GM12875 (cell line): ENCODE results near the gene OR10S1.

Experiments used
- H3K4me3 ChIP-seq: one replicate; pipeline ENCODE4 v1.5.1; 2011; ENCODE audit warnings: low read depth, low read length, control low read depth
- CTCF ChIP-seq: IDR thresholded peaks from 2 replicates; pipeline ENCODE4 v1.5.1; 2011; ENCODE audit warnings: low read depth, mild to moderate bottlenecking, control low read depth, inconsistent platforms, low read length, moderate library complexity, borderline replicate concordance; ENCODE audit not compliant: insufficient read depth

The OR10S1 gene

GRCh38 chr11:123973816-123974215 is 3.8 kb downstream of the OR10S1 start:
- no peak overlapping the region for H3K4me3 ChIP-seq
- no peak for TF ChIP-seq CTCF

DNA sequence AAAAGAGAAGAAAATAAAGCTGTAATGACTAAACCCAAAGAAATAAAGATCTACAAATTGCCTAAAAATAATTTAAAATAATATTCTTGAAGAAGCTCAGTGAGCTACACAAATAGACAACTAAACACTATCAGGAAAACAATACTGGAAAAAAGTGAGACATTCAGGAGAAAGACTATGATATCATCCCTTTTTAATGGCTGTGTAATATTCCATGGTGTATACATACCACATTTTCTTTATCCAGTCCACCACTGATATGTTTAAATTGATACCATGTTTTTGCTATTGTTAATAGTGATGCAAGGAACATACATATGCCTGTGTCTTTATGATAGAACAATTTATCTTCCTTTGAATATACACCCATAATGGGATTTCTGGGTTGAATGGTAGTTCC is 20.8 kb downstream of the OR10S1 start:
- no peak for TF ChIP-seq CTCF
- H3K4me3 ChIP-seq = no peak overlapping the region

GRCh38 chr11:123945132-123945531 is 32.4 kb downstream of the OR10S1 start:
- TF ChIP-seq CTCF = no peak
- no peak overlapping the region for H3K4me3 ChIP-seq

DNA sequence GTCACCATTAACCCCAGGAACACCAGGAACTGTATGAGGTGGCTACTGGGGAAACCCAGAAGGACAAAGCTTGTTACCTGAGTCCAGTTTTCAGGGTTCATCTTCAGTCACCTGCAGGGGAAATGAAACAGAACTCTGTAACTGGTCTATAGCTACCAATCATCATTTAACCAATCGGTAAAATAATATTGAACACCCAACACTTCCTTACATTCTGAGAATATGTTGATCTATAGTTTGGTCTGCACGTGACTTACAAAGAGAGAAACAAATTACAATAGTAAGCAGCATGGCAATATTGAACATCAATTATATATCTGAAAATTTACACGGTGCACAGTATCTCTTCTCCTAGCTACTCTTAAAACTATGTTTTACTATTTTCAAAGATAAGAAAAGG is 33.8 kb downstream of the OR10S1 start, which contains the start of gene OR6T1:
TSS of gene OR6T1 (minus strand) at position 101 of the 400 bp plus-strand sequence. CDS start at position 101, 0 bp downstream.
- H3K4me3 ChIP-seq = no peak within 1 kb of the TSS
- no peak for TF ChIP-seq CTCF

GRCh38 chr11:123942413-123942812 is 35.2 kb downstream of the OR10S1 start:
- H3K4me3 ChIP-seq = no peak overlapping the region
- TF ChIP-seq CTCF = no peak

- TF ChIP-seq CTCF = no peak
- H3K4me3 ChIP-seq = no peak within 1 kb of the TSS
These were observed 38.3 kb downstream of the OR10S1 start, which contains the start of gene OR4D5 for GRCh38 chr11:123939317-123939716. Gene OR4D5, plus strand, starts transcription at chr11:123939617. Its CDS starts 0 bp downstream, at chr11:123939617.
